GM21786 (cell line): ENCODE measurements around the gene CCDC191.

Experiments
- ATAC-seq: cut with Tn5 transposase; IDR thresholded peaks from one replicate; pipeline ENCODE4 v1.9.1; 2021; ENCODE audit not compliant: unreplicated experiment

CCDC191 gene

GRCh38 chr3:114056130-114057010 is at the start of gene CCDC191, which contains the start of gene QTRT2:
Gene CCDC191, minus strand, starts transcription at chr3:114056526. Its CDS starts 60 bp downstream, at chr3:114056466.
Gene QTRT2, plus strand, starts transcription at chr3:114056737. Its CDS starts 8,521 bp downstream, at chr3:114065258.
- peak; percentile 97 for ATAC-seq

- no peak for ATAC-seq
Observed at GRCh38 chr3:114104414-114104813, 48.1 kb upstream of the CCDC191 start.

GRCh38 chr3:114103858-114104257 is 47.5 kb upstream of the CCDC191 start:
- no peak for ATAC-seq

- no peak for ATAC-seq
Observed at GRCh38 chr3:114103181-114103580, 46.9 kb upstream of the CCDC191 start.

- no peak for ATAC-seq
Observed at GRCh38 chr3:114101101-114101500, 44.8 kb upstream of the CCDC191 start.

- ATAC-seq = no peak
Observed at GRCh38 chr3:114095796-114096195, 39.5 kb upstream of the CCDC191 start.

GRCh38 chr3:114093596-114093995 is 37.3 kb upstream of the CCDC191 start:
- no peak for ATAC-seq

GRCh38 chr3:114093016-114093380 is 36.7 kb upstream of the CCDC191 start:
- no peak for ATAC-seq

GRCh38 chr3:114092151-114093015 is 36.1 kb upstream of the CCDC191 start:
- ATAC-seq = no peak

GRCh38 chr3:114089675-114090074 is 33.3 kb upstream of the CCDC191 start:
- no peak for ATAC-seq

GRCh38 chr3:114086356-114086755 is 30.0 kb upstream of the CCDC191 start:
- ATAC-seq = no peak

- ATAC-seq = no peak
Observed at GRCh38 chr3:114083112-114083511, 26.8 kb upstream of the CCDC191 start.

GRCh38 chr3:114081037-114081436 is 24.7 kb upstream of the CCDC191 start:
- ATAC-seq = no peak

- no peak for ATAC-seq
Observed at GRCh38 chr3:114080201-114080600, 23.9 kb upstream of the CCDC191 start.

GRCh38 chr3:114079761-114080160 is 23.4 kb upstream of the CCDC191 start:
- no peak for ATAC-seq

- ATAC-seq = no peak
Observed at GRCh38 chr3:114078126-114078525, 21.8 kb upstream of the CCDC191 start.

- no peak for ATAC-seq
Observed at GRCh38 chr3:114076711-114077110, 20.4 kb upstream of the CCDC191 start.

GRCh38 chr3:114071786-114072185 is 15.5 kb upstream of the CCDC191 start:
- no peak for ATAC-seq

- no peak for ATAC-seq
Observed at GRCh38 chr3:114068336-114068735, 12.0 kb upstream of the CCDC191 start.

- no peak for ATAC-seq
Observed at GRCh38 chr3:114067804-114068203, 11.5 kb upstream of the CCDC191 start.

GRCh38 chr3:114060906-114061655 is 4.8 kb upstream of the CCDC191 start:
- ATAC-seq = no peak
